Activated CD4-positive, alpha-beta T cell treated with anti-CD3 and anti-CD28 coated beads, Interleukin-2, amount 50 U/mL, for 1 hour (primary cell): ENCODE data around the gene PLEKHN1.
"Not testable (repeated sequence)": the region's sequence is repeated elsewhere in the genome, so short reads cannot be mapped to it uniquely, and the experiment has no call there.

ENCODE experiments used
- DNase-seq: peaks from one replicate; pipeline ENCODE4 v3.0.0-alpha.2; 2020

PLEKHN1 gene

GRCh38 chr1:978069-978834, 12.0 kb downstream of the PLEKHN1 start:
- no peak for DNase-seq

GRCh38 chr1:978835-979743, 12.8 kb downstream of the PLEKHN1 start:
- no peak for DNase-seq

GRCh38 chr1:979744-980072, 13.4 kb downstream of the PLEKHN1 start:
- no peak for DNase-seq

GRCh38 chr1:980137-980571, 13.9 kb downstream of the PLEKHN1 start:
- DNase-seq: no peak

GRCh38 chr1:980602-981395, 14.5 kb downstream of the PLEKHN1 start:
- no peak for DNase-seq

GRCh38 chr1:981491-981954, 15.2 kb downstream of the PLEKHN1 start:
- no peak for DNase-seq

- no peak for DNase-seq
These were observed 15.8 kb downstream of the PLEKHN1 start, which contains the start of gene PERM1 for GRCh38 chr1:981955-982558. Gene PERM1 (minus strand): TSS chr1:982093. CDS start chr1:981029, 1,064 bp downstream.

- DNase-seq: no peak
These were observed 16.6 kb downstream of the PLEKHN1 start for GRCh38 chr1:982765-983436.

GRCh38 chr1:983798-984475, 17.7 kb downstream of the PLEKHN1 start:
- peak; percentile 65 for DNase-seq

GRCh38 chr1:984476-984814, 18.2 kb downstream of the PLEKHN1 start:
- DNase-seq: no peak

GRCh38 chr1:985126-985525, 18.8 kb downstream of the PLEKHN1 start:
- no peak for DNase-seq

- DNase-seq: not testable (repeated sequence)
These were observed 21.8 kb downstream of the PLEKHN1 start for GRCh38 chr1:988061-988460.

- not testable (repeated sequence) for DNase-seq
These were observed 25.0 kb downstream of the PLEKHN1 start for GRCh38 chr1:991275-991674.

GRCh38 chr1:991895-992294, 25.6 kb downstream of the PLEKHN1 start:
- no peak for DNase-seq

- DNase-seq: no peak
These were observed 26.1 kb downstream of the PLEKHN1 start for GRCh38 chr1:992362-992761.

- DNase-seq: no peak
These were observed 27.2 kb downstream of the PLEKHN1 start for GRCh38 chr1:993379-993995.

GRCh38 chr1:994546-994945, 28.3 kb downstream of the PLEKHN1 start:
- not testable (repeated sequence) for DNase-seq

- DNase-seq: no peak
These were observed 29.7 kb downstream of the PLEKHN1 start for GRCh38 chr1:995665-996633.

- no peak for DNase-seq
These were observed 30.8 kb downstream of the PLEKHN1 start for GRCh38 chr1:996851-997712.
